Ishikawa (cell line): ENCODE measurements around the gene DYRK1A.
A peak's percentile ranks its signal among the peaks of the same experiment; 100 is the strongest.

Experiments
- CEBPB ChIP-seq: IDR thresholded peaks from 2 replicates; pipeline ENCODE4 v1.6.1; 2012
- CREB1 ChIP-seq: IDR thresholded peaks from 2 replicates; pipeline ENCODE4 v1.6.1; 2012; ENCODE audit warnings: low read depth
- EGR1 ChIP-seq: IDR thresholded peaks from 2 replicates; pipeline ENCODE4 v1.6.1; 2012
- EP300 ChIP-seq: IDR thresholded peaks from 2 replicates; pipeline ENCODE4 v1.6.1; 2012; ENCODE audit warnings: borderline replicate concordance
- FOXM1 ChIP-seq: IDR thresholded peaks from 2 replicates; pipeline ENCODE4 v1.6.1; 2012; ENCODE audit warnings: low read depth, borderline replicate concordance
- NFIC ChIP-seq: IDR thresholded peaks from 2 replicates; pipeline ENCODE4 v1.6.1; 2012
- RAD21 ChIP-seq: IDR thresholded peaks from 2 replicates; pipeline ENCODE4 v1.6.1; 2012; ENCODE audit warnings: low read depth
- TAF1 ChIP-seq: IDR thresholded peaks from 2 replicates; pipeline ENCODE4 v1.6.1; 2012; ENCODE audit warnings: low read depth, mild to moderate bottlenecking
- TCF12 ChIP-seq: IDR thresholded peaks from 2 replicates; pipeline ENCODE4 v1.6.1; 2012; ENCODE audit warnings: low read depth
- TEAD4 ChIP-seq: IDR thresholded peaks from 2 replicates; pipeline ENCODE4 v1.6.1; 2012
- YY1 ChIP-seq: IDR thresholded peaks from 2 replicates; pipeline ENCODE4 v1.6.1; 2012; ENCODE audit warnings: low read depth
- ZBTB7A ChIP-seq: IDR thresholded peaks from 2 replicates; pipeline ENCODE4 v1.6.1; 2012; ENCODE audit warnings: low read depth
- TF ChIP-seq, protein P1 (sequence below): IDR thresholded peaks from 2 replicates; pipeline ENCODE4 v1.6.1; 2012
- TF ChIP-seq, protein P2 (sequence below): IDR thresholded peaks from 2 replicates; pipeline ENCODE4 v1.6.1; 2012; ENCODE audit warnings: low read depth, mild to moderate bottlenecking
- TF ChIP-seq, protein P3 (sequence below): IDR thresholded peaks from 2 replicates; pipeline ENCODE4 v1.6.1; 2012

Gene DYRK1A

DNA sequence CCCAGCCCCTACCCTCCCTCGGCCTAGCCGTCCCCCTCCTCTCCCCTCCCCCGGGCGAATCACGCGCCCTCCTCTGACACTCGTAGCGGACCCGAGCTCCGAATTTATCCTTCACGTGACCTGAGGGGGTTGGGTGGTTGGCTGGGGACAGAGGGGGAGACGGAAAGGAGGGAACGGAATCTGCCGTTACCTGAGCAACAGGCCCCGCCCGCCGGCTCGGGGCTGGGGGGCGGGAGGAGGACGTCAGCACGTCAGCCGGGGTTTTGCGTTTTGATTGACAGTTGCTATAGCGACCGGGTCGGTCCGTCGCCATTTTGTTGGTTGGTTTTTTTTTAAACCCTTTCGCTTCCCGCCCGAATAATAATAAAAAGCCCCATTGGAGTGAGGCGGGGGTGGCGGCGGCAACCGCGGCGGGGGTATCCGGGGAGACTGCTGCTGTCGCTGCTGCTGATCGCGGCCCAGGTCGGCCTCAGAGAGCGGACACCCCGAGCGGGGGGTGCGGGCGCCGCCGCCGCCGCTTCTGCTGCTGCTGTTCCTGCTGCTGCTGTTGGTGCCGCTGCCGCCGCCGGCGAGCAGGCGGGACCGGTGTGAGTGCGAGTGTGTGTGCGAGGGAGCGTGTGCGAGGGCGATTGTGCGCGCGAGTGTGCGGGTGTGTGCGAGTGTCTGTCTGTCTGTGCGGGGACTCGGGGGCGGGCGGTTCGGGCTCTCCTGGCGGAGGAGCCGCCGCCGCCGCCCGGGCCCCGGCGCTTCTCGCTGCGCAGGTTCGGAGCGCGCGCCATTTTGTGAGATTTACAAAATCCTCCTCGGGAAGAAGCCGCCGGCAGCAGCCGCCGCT is at the start of gene DYRK1A:
TSS of gene DYRK1A (plus strand) at position 292 of the 835 bp plus-strand sequence. CDS start 53,602 bp downstream, outside the sequence.
- TF ChIP-seq TCF12 (peak; percentile 50), CREB1 (peak; percentile 64), EP300 (no peak; the same call in 1 of the 2 replicates), TAF1 (peak; percentile 53), YY1 (peak; percentile 88), FOXM1 (peak; percentile 79), TEAD4 (0 out of 2 replicates have a peak, but pooled peaks have one; percentile 23), EGR1 (no peak)
- TF ChIP-seq, protein P1, sequence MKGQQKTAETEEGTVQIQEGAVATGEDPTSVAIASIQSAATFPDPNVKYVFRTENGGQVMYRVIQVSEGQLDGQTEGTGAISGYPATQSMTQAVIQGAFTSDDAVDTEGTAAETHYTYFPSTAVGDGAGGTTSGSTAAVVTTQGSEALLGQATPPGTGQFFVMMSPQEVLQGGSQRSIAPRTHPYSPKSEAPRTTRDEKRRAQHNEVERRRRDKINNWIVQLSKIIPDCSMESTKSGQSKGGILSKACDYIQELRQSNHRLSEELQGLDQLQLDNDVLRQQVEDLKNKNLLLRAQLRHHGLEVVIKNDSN, result peak; percentile 99

DNA sequence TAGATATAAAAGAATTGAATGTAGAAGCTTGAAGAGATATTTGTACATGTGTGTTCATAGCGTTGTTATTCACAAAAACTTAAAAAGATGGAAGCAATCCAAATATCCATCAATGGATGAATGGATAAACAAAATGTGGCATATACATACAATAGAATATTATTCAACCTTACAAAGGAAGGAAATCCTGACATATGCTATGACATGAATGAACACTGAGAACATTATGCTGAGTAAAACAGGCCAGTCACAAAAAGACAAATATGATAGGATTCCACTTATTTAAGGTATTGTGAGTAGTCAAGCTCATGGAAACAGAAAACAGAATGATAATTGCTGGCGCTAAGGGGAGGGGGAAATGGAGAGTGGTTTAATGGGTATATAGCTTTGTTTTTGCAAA is 47.0 kb upstream of the DYRK1A start:
- TF ChIP-seq EGR1 (no peak), CREB1 (no peak), CEBPB (no peak), EP300 (no peak), TAF1 (no peak), ZBTB7A (no peak), YY1 (no peak), TEAD4 (no peak), RAD21 (no peak), NFIC (no peak), FOXM1 (no peak), TCF12 (no peak)
- TF ChIP-seq, protein P2, sequence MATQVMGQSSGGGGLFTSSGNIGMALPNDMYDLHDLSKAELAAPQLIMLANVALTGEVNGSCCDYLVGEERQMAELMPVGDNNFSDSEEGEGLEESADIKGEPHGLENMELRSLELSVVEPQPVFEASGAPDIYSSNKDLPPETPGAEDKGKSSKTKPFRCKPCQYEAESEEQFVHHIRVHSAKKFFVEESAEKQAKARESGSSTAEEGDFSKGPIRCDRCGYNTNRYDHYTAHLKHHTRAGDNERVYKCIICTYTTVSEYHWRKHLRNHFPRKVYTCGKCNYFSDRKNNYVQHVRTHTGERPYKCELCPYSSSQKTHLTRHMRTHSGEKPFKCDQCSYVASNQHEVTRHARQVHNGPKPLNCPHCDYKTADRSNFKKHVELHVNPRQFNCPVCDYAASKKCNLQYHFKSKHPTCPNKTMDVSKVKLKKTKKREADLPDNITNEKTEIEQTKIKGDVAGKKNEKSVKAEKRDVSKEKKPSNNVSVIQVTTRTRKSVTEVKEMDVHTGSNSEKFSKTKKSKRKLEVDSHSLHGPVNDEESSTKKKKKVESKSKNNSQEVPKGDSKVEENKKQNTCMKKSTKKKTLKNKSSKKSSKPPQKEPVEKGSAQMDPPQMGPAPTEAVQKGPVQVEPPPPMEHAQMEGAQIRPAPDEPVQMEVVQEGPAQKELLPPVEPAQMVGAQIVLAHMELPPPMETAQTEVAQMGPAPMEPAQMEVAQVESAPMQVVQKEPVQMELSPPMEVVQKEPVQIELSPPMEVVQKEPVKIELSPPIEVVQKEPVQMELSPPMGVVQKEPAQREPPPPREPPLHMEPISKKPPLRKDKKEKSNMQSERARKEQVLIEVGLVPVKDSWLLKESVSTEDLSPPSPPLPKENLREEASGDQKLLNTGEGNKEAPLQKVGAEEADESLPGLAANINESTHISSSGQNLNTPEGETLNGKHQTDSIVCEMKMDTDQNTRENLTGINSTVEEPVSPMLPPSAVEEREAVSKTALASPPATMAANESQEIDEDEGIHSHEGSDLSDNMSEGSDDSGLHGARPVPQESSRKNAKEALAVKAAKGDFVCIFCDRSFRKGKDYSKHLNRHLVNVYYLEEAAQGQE, result no peak
- TF ChIP-seq, protein P3, sequence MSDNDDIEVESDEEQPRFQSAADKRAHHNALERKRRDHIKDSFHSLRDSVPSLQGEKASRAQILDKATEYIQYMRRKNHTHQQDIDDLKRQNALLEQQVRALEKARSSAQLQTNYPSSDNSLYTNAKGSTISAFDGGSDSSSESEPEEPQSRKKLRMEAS, result no peak
- TF ChIP-seq, protein P1, result no peak

DNA sequence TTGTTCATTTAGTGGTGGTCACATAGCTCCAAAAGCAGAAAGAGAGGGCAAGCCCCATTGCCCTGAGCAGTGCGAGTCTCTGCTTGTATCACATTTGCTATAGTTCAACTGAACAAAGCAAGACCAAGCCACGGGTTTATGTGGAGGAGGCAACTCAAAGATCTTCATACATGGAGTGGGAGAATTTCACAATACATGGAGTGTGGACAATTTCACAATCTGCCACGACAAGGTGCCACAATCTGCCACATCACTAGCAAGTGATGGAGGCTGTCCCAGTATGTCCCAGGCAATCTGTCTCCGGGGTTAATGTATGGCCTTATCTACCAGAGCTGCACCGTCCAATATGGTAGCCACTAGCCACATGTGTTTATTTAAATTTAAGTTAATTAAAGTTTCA is 44.5 kb upstream of the DYRK1A start:
- TF ChIP-seq CEBPB, result no peak
- no peak for TF ChIP-seq FOXM1
- TF ChIP-seq CREB1, result no peak
- no peak for TF ChIP-seq EGR1
- TF ChIP-seq, protein P1, result no peak
- TF ChIP-seq TAF1, result no peak
- TF ChIP-seq TCF12, result no peak

DNA sequence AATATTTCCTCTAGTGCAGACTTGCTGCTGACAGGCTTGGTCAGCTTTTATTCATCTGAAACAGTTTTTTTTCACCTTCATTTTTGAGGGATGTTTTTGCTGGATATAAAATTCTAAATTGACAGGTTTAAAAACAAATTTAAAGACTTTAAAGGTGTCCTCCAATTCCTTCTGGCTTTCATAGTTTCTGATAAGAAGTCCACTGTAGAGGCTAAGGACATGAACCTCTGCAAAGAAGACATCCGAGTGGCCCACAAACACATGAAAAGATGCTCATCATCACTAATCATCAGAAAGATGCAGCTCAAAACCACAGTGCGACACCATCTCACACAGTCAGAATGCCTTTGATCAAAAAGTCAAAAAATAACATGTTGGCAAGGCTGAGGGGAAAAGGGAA is 42.0 kb upstream of the DYRK1A start:
- no peak for TF ChIP-seq FOXM1
- TF ChIP-seq EGR1, result no peak
- TF ChIP-seq, protein P1, result no peak
- TF ChIP-seq CEBPB, result no peak
- TF ChIP-seq TEAD4, result no peak

DNA sequence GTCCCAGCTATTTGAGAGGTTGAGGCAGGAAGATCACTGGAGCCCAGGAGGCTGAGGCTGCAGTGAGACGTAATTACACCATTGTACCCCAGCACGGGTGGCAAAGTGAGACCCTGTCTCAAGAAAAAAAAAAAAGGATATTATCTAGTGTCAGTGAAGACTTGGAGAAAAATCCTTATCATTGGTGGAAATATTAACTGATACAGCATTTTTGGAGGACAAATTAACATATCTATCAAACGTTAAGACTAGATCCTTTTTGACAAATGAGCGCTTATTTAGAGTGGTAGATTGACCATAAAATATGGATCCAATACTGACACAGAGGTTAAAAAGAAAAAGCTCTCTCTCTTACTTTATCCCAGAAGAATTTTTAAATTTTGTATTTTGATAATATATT is 35.2 kb upstream of the DYRK1A start:
- TF ChIP-seq TCF12, result no peak
- no peak for TF ChIP-seq EGR1
- TF ChIP-seq CREB1, result no peak
- no peak for TF ChIP-seq RAD21
- no peak for TF ChIP-seq TAF1
- TF ChIP-seq, protein P2, result no peak
- TF ChIP-seq, protein P1, result no peak
- no peak for TF ChIP-seq EP300
- TF ChIP-seq YY1, result no peak
- TF ChIP-seq NFIC, result no peak
- TF ChIP-seq FOXM1, result no peak
